Effector memory CD4-positive, alpha-beta T cell (primary cell): Measurements from ENCODE around the gene TLE3.

Source experiments
- DNase-seq, 3 donors: peaks; one replicate each; pipeline ENCODE4 v3.0.0-alpha.2; 2020
- H3K27ac ChIP-seq: 2 replicates; pipeline ENCODE4 v1.7.0; 2013; ENCODE audit warnings: mild to moderate bottlenecking, low read length, moderate library complexity; ENCODE audit not compliant: insufficient read depth, poor library complexity, severe bottlenecking
- H3K27me3 ChIP-seq: replicated peaks from 2 replicates; pipeline ENCODE4 v1.7.0; 2013; ENCODE audit warnings: mild to moderate bottlenecking, low read length; ENCODE audit not compliant: insufficient read depth, control insufficient read depth, poor library complexity, severe bottlenecking
- H3K36me3 ChIP-seq: 2 replicates; pipeline ENCODE4 v1.7.0; 2013; ENCODE audit warnings: mild to moderate bottlenecking, low read length, moderate library complexity; ENCODE audit not compliant: control insufficient read depth, insufficient read depth
- H3K4me1 ChIP-seq: 2 replicates; pipeline ENCODE4 v1.7.0; 2013; ENCODE audit warnings: low read length, mild to moderate bottlenecking; ENCODE audit not compliant: control insufficient read depth, insufficient read depth, poor library complexity, severe bottlenecking
- H3K4me3 ChIP-seq: 2 replicates; pipeline ENCODE4 v1.7.0; 2013; ENCODE audit warnings: low read length, low read depth, mild to moderate bottlenecking; ENCODE audit not compliant: insufficient read depth, poor library complexity, severe bottlenecking
- H3K9me3 ChIP-seq: 2 replicates; pipeline ENCODE4 v1.7.0; 2013; ENCODE audit warnings: mild to moderate bottlenecking, low read length, moderate library complexity; ENCODE audit not compliant: control insufficient read depth

Gene TLE3

DNA sequence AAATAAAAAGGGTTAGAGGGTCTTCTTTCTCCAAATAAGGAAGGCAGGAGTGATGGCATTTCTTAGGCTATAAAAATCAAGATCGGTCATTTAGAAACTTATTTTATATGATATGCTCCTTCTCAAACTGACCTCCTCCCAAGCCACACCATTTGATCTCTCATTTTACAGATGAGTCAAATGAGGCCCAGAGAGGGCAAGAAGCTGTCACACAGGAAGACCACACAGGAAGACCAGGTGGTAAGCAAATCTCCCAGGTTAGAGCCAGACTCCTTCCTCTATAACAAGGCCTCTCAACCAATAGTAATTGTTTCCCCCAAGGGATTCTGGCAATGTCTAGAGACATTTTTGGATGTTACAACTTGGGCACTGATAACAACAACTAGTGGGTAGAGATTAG, 13.8 kb downstream of the TLE3 start:
- no peak for DNase-seq
- H3K27ac ChIP-seq, result no peak overlapping the region

DNA sequence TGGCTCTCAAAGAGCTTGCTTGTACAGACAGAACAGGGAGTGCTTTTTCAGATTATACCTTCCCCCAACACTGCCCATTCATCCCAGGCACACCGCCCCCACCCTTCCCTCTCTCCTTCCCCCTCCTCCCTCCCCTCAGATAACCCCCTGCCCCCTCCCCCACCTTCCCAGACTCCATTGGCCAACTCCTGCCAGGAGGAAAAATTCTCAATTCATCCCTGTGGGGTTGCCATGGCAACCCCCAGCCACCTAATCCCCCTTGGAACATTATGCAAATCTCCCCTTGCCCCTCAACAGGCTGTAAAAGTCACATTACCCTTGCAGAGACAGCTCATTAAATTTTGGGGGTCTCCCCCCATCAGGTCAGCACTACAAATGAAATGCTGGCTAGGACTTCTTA, 14.3 kb downstream of the TLE3 start:
- H3K36me3 ChIP-seq, result peaks cover 49% of the 10 kb centered on the region
- DNase-seq, result no peak
- H3K4me1 ChIP-seq, result peaks cover 11% of the 10 kb centered on the region
- no peaks in the 10 kb centered on the region for H3K27me3 ChIP-seq
- H3K27ac ChIP-seq, result no peak overlapping the region
- no peaks in the 10 kb centered on the region for H3K9me3 ChIP-seq
- no peak overlapping the region for H3K4me3 ChIP-seq

More for the DNA sequence above, 13.8 kb downstream of the TLE3 start:
- Histone ChIP-seq H3K4me1 (peaks cover 11% of the 10 kb centered on the region), H3K27me3 (no peaks in the 10 kb centered on the region), H3K9me3 (no peaks in the 10 kb centered on the region), H3K4me3 (no peak overlapping the region), H3K36me3 (peaks cover 49% of the 10 kb centered on the region)

DNA sequence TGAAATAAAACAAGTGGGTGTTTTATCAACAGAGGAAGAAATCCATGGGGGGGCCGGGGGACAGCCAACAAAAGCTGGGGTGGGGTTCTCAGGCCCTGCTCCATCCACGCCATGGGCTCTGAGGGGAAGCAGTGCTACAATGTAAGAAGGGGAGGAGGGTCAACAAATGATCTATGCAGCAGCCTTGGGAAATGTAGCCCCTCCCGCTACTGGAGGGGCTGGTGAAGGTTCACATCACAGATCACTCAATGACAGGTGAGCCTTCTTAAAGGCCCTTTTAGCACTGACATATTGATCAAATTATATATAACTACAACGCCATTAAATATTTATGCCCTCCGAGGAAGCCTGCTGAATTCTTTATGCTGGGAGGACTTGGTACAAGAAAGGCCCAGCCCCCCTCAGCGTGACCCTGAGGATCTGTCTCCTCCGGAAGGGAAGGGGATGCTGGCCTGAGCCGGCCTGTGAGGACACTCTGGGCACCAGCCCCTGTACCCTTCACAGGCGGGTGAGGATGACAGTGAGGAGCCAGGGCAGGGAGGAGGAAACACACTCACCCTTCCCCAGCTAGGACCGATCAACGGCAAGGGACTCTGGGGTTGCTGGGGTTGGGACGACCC, 15.3 kb downstream of the TLE3 start:
- H3K36me3 ChIP-seq, result peaks cover 42% of the 10 kb centered on the region
- H3K27ac ChIP-seq, result no peak overlapping the region
- H3K4me1 ChIP-seq, result peaks cover 11% of the 10 kb centered on the region
- no peaks in the 10 kb centered on the region for H3K27me3 ChIP-seq
- no peak for DNase-seq
- H3K9me3 ChIP-seq, result no peaks in the 10 kb centered on the region
- H3K4me3 ChIP-seq, result no peak overlapping the region

DNA sequence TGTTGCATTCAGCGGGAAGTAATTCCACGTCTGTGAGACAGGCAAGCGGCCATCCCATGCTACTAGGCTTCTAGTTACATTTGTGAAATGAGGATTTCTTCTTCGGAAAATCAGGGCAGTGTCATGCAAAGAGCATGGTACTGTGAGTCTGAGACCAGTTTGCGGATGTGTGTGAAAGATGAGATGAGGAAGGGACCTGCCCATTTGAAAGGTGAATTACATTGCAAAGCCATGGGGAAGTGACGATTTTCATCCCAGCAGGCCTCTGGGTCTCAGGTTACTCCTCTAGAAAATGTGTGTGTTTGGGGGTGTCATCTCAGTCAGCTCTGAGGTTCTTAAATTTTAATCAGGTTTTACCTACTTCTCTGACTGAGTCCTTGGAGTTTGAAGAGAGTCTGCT, 16.1 kb downstream of the TLE3 start:
- Histone ChIP-seq H3K27ac (no peak overlapping the region), H3K27me3 (no peaks in the 10 kb centered on the region), H3K36me3 (peaks cover 40% of the 10 kb centered on the region), H3K4me3 (no peak overlapping the region), H3K4me1 (peaks cover 11% of the 10 kb centered on the region), H3K9me3 (no peaks in the 10 kb centered on the region)
- DNase-seq, result no peak

DNA sequence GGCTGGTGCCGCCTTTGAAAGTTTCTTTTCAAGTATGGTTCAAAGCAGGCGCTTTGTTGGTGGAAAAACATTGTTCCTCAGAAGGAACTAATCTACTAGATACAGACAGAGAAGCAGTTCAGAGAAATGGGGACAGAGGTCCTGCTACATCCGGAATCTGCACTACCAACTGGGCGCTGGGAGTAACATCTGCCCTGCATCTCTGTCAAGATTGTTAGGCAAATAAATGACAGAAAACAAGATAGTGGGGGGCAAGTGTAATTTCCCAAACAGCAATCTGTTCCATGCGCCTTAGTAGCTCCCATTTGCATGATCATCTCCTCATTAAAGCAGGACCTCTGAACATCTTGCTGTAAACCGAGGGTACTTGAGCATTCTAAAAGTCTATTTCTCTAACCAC, 17.4 kb downstream of the TLE3 start:
- Histone ChIP-seq H3K4me3 (no peak overlapping the region), H3K27ac (no peak overlapping the region), H3K27me3 (no peaks in the 10 kb centered on the region), H3K9me3 (no peaks in the 10 kb centered on the region), H3K4me1 (peaks cover 11% of the 10 kb centered on the region), H3K36me3 (peaks cover 41% of the 10 kb centered on the region)
- DNase-seq, result no peak

DNA sequence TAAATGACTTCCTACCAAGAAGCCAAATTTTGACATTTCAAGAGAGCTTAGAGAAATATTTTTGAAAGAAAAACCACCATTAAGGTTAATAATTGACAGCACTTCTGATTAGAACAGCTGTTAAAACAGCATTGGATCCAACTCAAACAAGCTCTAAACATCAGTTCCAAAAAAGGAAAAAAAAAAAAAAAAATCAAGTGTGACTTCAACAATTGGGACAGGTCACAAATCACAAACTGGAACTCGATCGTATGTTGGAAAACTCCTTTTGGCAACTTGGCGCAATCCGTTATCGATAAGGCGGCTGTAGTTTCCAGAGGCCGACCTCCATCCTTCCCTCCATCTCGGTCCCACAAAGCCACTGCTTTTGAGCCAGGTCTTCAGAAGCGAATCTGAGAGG, 17.8 kb downstream of the TLE3 start:
- H3K9me3 ChIP-seq, result no peaks in the 10 kb centered on the region
- H3K4me3 ChIP-seq, result no peak overlapping the region
- H3K27ac ChIP-seq, result no peak overlapping the region
- H3K27me3 ChIP-seq, result no peaks in the 10 kb centered on the region
- H3K4me1 ChIP-seq, result peaks cover 11% of the 10 kb centered on the region
- DNase-seq, result no peak
- H3K36me3 ChIP-seq, result peaks cover 41% of the 10 kb centered on the region

DNA sequence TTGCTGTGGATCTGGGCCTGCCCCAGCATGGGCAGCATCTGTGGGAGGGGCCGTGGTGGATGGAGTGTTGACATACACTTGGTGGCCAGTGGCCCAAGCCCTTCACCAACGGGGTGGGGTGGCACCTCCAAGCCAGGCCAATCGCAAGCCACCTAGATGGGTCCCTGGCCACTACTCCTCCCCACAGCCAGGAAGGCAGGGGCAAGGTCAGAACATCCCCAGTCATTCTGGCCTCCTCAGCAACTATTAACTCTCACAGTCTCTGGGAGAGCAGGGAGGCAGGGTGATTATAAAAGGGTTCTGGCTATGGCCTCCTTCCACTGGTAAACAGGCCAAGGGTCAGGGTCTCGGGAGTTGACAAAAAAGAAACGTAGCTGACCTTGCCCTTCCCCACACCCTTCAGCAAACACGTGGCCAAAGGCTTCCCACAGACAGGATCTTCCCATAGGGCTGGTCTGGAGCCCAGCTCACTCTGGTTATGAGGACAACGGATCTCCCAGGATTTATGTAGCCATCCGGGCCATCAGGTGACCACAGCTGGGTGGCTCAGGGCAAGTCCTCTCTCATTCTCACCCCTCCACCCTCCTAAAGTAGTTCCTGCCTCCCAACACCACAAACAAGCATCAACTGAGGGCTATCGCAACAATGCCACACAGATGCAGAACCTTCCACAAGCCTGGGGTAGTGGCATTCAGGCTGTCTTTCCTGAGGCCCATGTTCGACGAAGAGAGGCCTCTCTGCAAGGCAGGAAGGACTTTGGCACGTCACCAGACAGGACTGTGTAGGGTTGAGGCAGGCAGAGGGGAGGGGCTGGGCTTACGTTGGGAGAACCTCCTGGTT, 18.9 kb downstream of the TLE3 start:
- Histone ChIP-seq H3K36me3 (peaks cover 50% of the 10 kb centered on the region), H3K4me1 (peaks cover under 1% of the 10 kb centered on the region), H3K27ac (no peak overlapping the region), H3K4me3 (no peak overlapping the region), H3K27me3 (no peaks in the 10 kb centered on the region), H3K9me3 (no peaks in the 10 kb centered on the region)
- DNase-seq, result no peak

DNA sequence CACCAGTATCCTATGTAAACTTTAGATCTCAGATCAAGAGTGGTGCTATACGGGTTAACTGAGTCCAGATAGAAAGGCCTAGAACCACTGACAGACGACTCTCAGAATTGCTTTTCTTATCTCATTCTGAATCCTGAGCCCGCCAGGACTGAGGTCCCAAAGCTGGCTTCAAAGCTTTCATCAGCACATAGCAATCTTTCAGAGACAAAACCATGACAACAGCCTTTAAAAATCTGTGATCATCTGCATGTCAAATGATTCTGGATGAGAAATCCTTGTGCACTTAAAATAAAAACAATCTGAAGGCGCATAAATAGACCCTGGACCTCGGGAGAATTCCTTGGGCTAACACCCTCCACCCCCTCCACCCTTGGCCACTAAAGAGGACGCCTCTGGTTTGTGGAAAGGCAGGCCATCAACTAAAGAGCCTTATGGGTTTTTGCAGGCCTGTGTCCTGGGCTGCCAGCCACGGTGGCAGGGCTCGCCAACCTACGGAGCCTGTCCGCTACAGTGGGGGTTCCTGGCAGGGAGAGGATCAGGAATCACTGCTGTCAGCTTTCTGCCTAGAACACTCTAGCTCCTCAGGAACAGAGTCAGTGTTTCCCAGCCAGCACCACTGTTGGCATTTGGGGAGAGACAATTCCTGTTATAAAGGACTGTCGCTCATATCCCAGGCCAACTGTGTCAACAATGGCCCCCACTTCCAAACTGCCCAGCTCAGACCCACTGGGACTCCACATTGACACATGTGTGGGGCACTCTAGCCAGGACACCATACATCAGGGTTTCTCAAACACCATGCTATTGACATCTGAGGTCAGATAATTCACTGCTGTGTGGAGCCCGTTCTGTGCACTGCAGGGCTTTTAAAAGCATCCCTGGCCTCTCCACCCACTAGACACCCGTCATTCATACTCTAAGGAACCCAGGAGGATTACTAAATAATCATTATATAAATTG, 20.2 kb downstream of the TLE3 start:
- peaks cover 55% of the 10 kb centered on the region for H3K36me3 ChIP-seq
- H3K4me3 ChIP-seq, result no peak overlapping the region
- H3K4me1 ChIP-seq, result no peaks in the 10 kb centered on the region
- H3K27ac ChIP-seq, result no peak overlapping the region
- H3K9me3 ChIP-seq, result no peaks in the 10 kb centered on the region
- no peaks in the 10 kb centered on the region for H3K27me3 ChIP-seq
- DNase-seq, result no peak

DNA sequence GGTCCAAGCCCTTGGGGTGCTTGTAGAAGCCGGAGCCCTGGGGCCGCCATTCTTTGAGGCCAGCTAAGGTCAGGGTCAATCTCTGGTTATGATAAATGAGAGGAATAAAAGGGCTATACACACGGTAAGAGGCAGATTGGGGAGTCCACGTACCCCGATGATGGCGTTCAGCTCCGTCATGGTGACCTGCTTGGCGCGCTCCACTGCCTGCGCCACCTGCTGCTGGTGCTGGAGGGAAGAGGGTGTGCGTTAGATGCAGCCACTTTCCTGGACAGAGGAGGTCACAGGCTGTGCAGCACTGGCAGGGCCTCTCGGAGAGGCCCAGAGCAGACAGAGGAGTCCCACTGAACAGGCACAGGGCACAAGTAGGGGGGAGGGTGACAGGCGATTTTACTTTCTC, 23.3 kb downstream of the TLE3 start:
- Histone ChIP-seq H3K36me3 (peaks cover 65% of the 10 kb centered on the region), H3K4me3 (no peak overlapping the region)
- DNase-seq, result no peak

More for the DNA sequence above, 23.3 kb downstream of the TLE3 start:
- no peaks in the 10 kb centered on the region for H3K27me3 ChIP-seq
- no peak overlapping the region for H3K27ac ChIP-seq
- no peaks in the 10 kb centered on the region for H3K9me3 ChIP-seq
- no peaks in the 10 kb centered on the region for H3K4me1 ChIP-seq
